ENCODE results near the gene OR52R1. TPM values are rescaled to one million over a fixed set of nuclear protein-coding genes. Genes with fewer than 3 reads are reported as not detected.

The OR52R1 gene
- not detected in 2 replicates for total RNA-seq

GRCh38 chr11:4804280-4804679 is at the start of gene OR52R1:
Gene OR52R1 (minus strand): TSS chr11:4804380. CDS start chr11:4804380, 0 bp downstream.

GRCh38 chr11:4848908-4849532 is 44.8 kb upstream of the OR52R1 start, which contains the start of gene OR51S1:
Gene OR51S1 (minus strand): TSS chr11:4849208. CDS start chr11:4849208, 0 bp downstream.

DNA sequence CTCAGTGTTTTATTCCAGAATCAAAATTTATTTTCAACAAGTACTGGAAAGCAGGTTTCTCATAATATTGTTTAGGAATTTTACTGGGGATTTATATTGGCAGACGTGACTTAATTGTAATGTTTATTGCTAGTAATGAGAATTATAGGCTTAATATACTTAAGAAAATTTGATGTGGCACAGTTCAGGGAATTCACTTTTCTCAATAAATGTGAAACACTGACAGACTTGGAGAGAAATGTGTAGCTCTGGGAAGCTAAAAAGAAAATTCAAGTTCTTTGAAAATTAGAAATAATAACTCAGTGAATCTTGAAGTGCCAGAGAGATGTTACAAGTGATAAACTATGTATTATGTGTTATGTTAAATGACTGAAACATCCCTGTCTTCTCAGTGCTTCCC is 16.8 kb upstream of the OR52R1 start, which contains the start of gene OR51F2:
Gene OR51F2 (plus strand): TSS at position 301 of the 400 bp plus-strand sequence. CDS start 101 bp downstream, outside the sequence.

GRCh38 chr11:4769838-4770237 is 34.3 kb downstream of the OR52R1 start, which contains the start of gene OR51F1:
Gene OR51F1 (minus strand): TSS chr11:4769938. CDS start chr11:4769938, 0 bp downstream.

Other genes with a start within 250 kb of the OR52R1 start
- gene OR52I2, start 222.6 kb downstream of the OR52R1 start, total RNA-seq: not detected in 2 replicates
- gene OR52I1, start 210.3 kb downstream of the OR52R1 start, total RNA-seq: not detected in 2 replicates
- 7.8 and 8.7 TPM in 2 replicates for gene TRIM68, start 196.1 kb downstream of the OR52R1 start, total RNA-seq
- not detected in 2 replicates for gene OR51D1, start 166.9 kb downstream of the OR52R1 start, total RNA-seq
- gene OR51E1, start 160.4 kb downstream of the OR52R1 start, total RNA-seq: not detected in 2 replicates
- gene OR51E2, start 106.5 kb downstream of the OR52R1 start, total RNA-seq: not detected in 2 replicates
- gene MMP26, start 99.6 kb downstream of the OR52R1 start, total RNA-seq: not detected in 2 replicates
- gene OR51F1, start 34.4 kb downstream of the OR52R1 start, total RNA-seq: not detected in 2 replicates
- not detected in 2 replicates for gene OR51F2, start 16.9 kb upstream of the OR52R1 start, total RNA-seq
- gene OR51S1, start 44.8 kb upstream of the OR52R1 start, total RNA-seq: not detected in 2 replicates
- gene OR51T1, start 77.5 kb upstream of the OR52R1 start, total RNA-seq: not detected in 2 replicates
- not detected in 2 replicates for gene OR51A7, start 99.4 kb upstream of the OR52R1 start, total RNA-seq
- gene OR51G2, start 115.0 kb upstream of the OR52R1 start, total RNA-seq: not detected in 2 replicates
- gene OR51G1, start 120.0 kb upstream of the OR52R1 start, total RNA-seq: not detected in 2 replicates
- not detected in 2 replicates for gene OR51A4, start 143.2 kb upstream of the OR52R1 start, total RNA-seq
- not detected in 2 replicates for gene OR51A2, start 151.3 kb upstream of the OR52R1 start, total RNA-seq
- gene OR51L1, start 190.5 kb upstream of the OR52R1 start, total RNA-seq: not detected in 2 replicates
- gene OR52J3, start 242.1 kb upstream of the OR52R1 start, total RNA-seq: not detected in 2 replicates

All from aortic smooth muscle cell (primary cell).